Breast epithelium (tissue), 4 donors: ENCODE results near the gene SMAD7. TPM values are rescaled to one million over a fixed set of nuclear protein-coding genes. Genes with fewer than 3 reads are reported as not detected.

Source experiments
- DNase-seq, 2 donors: peaks; one replicate each; pipeline ENCODE4 v3.0.0-alpha.2; 2019; ENCODE audit warnings: low spot score in 2 of 2
- H3K27ac ChIP-seq, 2 donors: fragments of 200-600 bp; sonication (generic) in 1 of 2; one replicate each; pipeline ENCODE4 v1.5.1; 2016 to 2019; ENCODE audit warnings: mild to moderate bottlenecking in 1 of 2
- H3K27me3 ChIP-seq, 2 donors: fragments of 200-600 bp; sonication (generic) in 1 of 2; one replicate each; pipeline versions ENCODE4 v1.5.1 to v1.6.0; 2017 to 2019; ENCODE audit warnings: control low read depth in 1 of 2, mild to moderate bottlenecking in 1 of 2
- H3K36me3 ChIP-seq: fragments of 200-600 bp; one replicate; pipeline ENCODE4 v1.5.1; 2019
- H3K4me1 ChIP-seq, 2 donors: fragments of 200-600 bp; sonication (generic); one replicate each; pipeline ENCODE4 v1.5.1; 2016 to 2019; ENCODE audit warnings: control low read depth in 1 of 2
- H3K4me3 ChIP-seq, 3 donors: fragments of 200-600 bp; sonication (generic); 1 replicate in 2 of 3; 2 replicates in 1 of 3; pipeline ENCODE4 v1.5.1; 2016 to 2019; ENCODE audit warnings: mild to moderate bottlenecking in 3 of 3, moderate library complexity in 2 of 3
- H3K9me3 ChIP-seq, 2 donors: fragments of 200-600 bp; sonication (generic) in 1 of 2; one replicate each; pipeline ENCODE4 v1.5.1; 2016 to 2019; ENCODE audit warnings: control low read depth in 1 of 2
- POLR2A ChIP-seq: fragments of 450-650 bp; IDR thresholded peaks from one replicate; pipeline ENCODE4 v1.6.1; 2016; ENCODE audit warnings: antibody characterized with exemption, mild to moderate bottlenecking, moderate library complexity
- POLR2AphosphoS5 ChIP-seq, 3 donors: sonication (generic); formaldehyde crosslinking; IDR thresholded peaks; one replicate each; pipeline ENCODE4 v1.6.1; 2017; ENCODE audit warnings: antibody characterized with exemption in 3 of 3
- intact Hi-C: fragments of 100-400 bp; cut with DNase I; formaldehyde crosslinking; loops from one replicate; pipeline ENCODE4 v1.15.1; 2023; ENCODE audit warnings: low total_unique reads
- total RNA-seq, 3 donors: library from RNA; depleted of rRNA; stranded (reverse); fragments of >200 nt; gene quantifications; one replicate each; pipeline ENCODE4 v1.1.0, GENCODE V29; 2016
- TF ChIP-seq, protein P1 (sequence below), 3 donors: fragments of 450-650 bp; IDR thresholded peaks; one replicate each; pipeline ENCODE4 v1.5.1; 2016 to 2017; ENCODE audit warnings: antibody characterized with exemption in 3 of 3, mild to moderate bottlenecking in 3 of 3, moderate library complexity in 3 of 3

The SMAD7 gene
- total RNA-seq, 3 donors from 2014 or later = 17.4 to 21.2 (median 20.6) TPM

DNA sequence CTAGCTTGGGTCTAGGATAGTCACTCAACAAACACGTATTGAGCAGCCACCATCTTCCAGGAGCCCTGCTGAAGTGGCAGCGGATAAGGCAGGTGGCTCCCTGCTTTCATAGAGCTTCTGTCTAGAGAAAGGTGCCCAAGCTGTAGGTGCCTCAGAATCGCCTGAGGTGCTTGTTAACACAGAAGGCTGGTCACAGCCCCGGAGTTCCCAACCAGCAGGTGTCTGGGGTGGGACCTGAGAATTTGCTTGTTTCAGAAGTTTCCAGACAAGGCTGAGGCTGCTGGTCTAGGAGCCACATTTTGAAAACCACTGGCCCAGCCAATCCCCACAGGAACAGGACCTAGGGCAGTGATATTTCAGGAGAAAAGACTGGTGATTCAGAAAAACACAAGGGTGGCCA lies 45.3 kb upstream of the SMAD7 start:
- TF ChIP-seq POLR2A (no peak), POLR2AphosphoS5 (IDR thresholded peaks at IDR 0.05) (no peak)
- TF ChIP-seq, protein P1, sequence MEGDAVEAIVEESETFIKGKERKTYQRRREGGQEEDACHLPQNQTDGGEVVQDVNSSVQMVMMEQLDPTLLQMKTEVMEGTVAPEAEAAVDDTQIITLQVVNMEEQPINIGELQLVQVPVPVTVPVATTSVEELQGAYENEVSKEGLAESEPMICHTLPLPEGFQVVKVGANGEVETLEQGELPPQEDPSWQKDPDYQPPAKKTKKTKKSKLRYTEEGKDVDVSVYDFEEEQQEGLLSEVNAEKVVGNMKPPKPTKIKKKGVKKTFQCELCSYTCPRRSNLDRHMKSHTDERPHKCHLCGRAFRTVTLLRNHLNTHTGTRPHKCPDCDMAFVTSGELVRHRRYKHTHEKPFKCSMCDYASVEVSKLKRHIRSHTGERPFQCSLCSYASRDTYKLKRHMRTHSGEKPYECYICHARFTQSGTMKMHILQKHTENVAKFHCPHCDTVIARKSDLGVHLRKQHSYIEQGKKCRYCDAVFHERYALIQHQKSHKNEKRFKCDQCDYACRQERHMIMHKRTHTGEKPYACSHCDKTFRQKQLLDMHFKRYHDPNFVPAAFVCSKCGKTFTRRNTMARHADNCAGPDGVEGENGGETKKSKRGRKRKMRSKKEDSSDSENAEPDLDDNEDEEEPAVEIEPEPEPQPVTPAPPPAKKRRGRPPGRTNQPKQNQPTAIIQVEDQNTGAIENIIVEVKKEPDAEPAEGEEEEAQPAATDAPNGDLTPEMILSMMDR (IDR thresholded peaks at IDR 0.05) = no peak
- Histone ChIP-seq H3K4me3 (no peak overlapping the region), H3K9me3 (no peaks in the 10 kb centered on the region), H3K27me3 (no peaks in the 10 kb centered on the region), H3K36me3 (no peaks in the 10 kb centered on the region), H3K4me1 (peaks cover 0 to 5% of the 10 kb centered on the region in 2 donors), H3K27ac (no peak overlapping the region)
- DNase-seq = no peak
- intact Hi-C loops = no loop called here

DNA sequence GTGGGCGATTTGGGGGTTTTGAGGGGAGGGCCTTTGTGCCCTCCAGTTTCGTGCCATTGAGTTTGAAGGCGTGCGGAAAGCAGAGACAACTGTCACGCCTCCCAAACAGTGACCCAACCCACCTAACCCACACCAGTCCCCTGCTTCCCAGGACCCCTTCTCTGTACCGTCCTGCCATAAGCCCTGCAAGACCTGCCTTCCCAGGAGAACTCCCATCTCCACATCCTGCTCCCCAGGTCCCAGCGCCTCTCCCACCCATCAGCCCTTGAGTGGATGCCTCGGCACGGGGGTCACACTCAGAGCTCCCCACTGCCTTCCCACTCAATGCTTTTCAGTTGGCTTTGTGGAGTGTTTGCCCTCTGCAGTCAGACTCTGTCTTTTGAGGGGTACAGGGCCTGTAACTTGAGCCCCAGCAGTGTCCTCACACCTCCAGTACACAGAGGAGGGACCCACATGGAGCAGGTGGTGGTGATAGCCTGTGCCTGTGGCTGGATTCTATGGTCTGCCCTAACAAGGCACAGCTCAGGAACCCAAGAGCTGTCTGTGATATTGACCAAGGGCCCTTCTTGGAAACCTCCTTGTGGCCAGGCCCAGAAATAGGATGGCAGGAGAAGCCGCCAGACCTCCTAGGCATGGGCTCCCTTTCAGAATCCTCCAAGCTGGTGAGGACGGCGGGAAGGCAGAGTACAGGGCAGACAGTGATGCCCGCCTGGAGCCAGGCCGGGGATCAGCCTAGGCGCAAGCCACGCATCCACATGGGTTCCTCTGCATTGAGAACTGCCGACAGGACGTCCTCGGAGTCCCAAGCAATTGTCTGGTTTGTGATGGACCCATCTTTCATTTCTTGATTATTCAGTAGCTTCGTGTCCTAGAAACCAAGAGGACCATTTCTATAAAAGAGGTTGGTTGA lies 44.4 kb upstream of the SMAD7 start:
- Histone ChIP-seq H3K4me1 (peaks cover 0 to 5% of the 10 kb centered on the region in 2 donors), H3K27ac (peak overlapping the region in 1 of 2 donors; percentile 64), H3K9me3 (no peaks in the 10 kb centered on the region), H3K36me3 (no peaks in the 10 kb centered on the region), H3K4me3 (no peak overlapping the region), H3K27me3 (no peaks in the 10 kb centered on the region)
- no peak for DNase-seq
- intact Hi-C loops = no loop called here
- no peak for TF ChIP-seq POLR2A
- no peak for TF ChIP-seq POLR2AphosphoS5 (IDR thresholded peaks at IDR 0.05)
- TF ChIP-seq, protein P1 (IDR thresholded peaks at IDR 0.05) = no peak

DNA sequence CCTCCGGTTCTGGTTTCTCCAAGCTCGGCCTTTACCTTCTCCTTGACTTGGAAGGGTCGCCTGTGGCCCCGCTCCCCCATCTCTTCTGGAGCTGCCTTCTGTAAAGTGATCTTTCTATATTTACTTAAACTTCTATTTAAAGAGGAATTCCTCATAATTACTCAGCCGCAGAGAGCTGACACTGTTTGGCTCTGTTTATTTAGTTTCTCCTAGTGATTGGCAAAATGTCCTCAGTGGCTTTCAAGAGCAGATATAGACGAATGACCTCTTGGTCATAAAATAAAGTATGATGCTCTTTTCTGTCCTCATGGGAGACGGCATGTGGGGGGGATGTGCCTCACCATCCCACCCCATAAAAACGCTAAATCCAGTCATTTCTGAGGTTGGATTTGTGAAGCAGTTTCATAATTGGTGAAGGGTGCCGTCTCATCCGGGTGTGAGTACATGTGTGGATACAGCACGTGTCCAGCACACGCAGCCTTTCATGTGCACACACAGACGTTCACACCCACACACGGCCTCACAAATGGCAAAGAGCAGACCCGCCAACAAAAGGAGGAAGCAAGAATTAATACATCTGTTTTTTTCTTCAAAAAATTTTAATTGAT lies 43.4 kb upstream of the SMAD7 start:
- Histone ChIP-seq H3K27ac (peak overlapping the region; percentile 45 to 64), H3K4me3 (no peak overlapping the region), H3K36me3 (no peaks in the 10 kb centered on the region), H3K9me3 (no peaks in the 10 kb centered on the region), H3K4me1 (peaks cover 0 to 5% of the 10 kb centered on the region in 2 donors), H3K27me3 (no peaks in the 10 kb centered on the region)
- TF ChIP-seq POLR2A (no peak), POLR2AphosphoS5 (IDR thresholded peaks at IDR 0.05) (no peak)
- TF ChIP-seq, protein P1 (IDR thresholded peaks at IDR 0.05) = no peak
- intact Hi-C loops = no loop called here
- no peak for DNase-seq

DNA sequence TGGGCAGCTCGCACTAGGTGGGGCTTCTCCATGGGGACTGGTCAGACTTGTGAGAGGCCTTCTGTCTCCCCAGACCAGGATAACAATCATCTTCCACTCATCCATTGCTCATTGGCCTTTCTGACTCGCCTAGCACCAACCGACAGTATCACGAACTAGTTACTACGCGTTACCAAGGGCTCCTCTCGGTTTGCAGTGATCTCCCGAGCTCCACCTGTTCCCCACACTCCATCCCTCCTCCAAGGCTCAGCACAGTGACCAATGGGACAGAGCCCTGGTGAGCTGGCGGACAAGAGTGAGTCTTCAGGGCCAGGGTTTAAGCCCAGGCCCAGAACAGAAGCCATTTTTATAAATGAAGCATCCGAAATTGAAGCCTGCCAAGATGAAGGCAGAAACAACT lies 42.8 kb upstream of the SMAD7 start:
- peak overlapping the region; percentile 45 to 59 for H3K27ac ChIP-seq
- no peak overlapping the region for H3K4me3 ChIP-seq
- no peak for DNase-seq
- intact Hi-C loops = no loop called here
- H3K27me3 ChIP-seq = no peaks in the 10 kb centered on the region
- no peaks in the 10 kb centered on the region for H3K36me3 ChIP-seq
- no peak for TF ChIP-seq POLR2A
- peaks cover 0 to 5% of the 10 kb centered on the region in 2 donors for H3K4me1 ChIP-seq
- H3K9me3 ChIP-seq = no peaks in the 10 kb centered on the region

DNA sequence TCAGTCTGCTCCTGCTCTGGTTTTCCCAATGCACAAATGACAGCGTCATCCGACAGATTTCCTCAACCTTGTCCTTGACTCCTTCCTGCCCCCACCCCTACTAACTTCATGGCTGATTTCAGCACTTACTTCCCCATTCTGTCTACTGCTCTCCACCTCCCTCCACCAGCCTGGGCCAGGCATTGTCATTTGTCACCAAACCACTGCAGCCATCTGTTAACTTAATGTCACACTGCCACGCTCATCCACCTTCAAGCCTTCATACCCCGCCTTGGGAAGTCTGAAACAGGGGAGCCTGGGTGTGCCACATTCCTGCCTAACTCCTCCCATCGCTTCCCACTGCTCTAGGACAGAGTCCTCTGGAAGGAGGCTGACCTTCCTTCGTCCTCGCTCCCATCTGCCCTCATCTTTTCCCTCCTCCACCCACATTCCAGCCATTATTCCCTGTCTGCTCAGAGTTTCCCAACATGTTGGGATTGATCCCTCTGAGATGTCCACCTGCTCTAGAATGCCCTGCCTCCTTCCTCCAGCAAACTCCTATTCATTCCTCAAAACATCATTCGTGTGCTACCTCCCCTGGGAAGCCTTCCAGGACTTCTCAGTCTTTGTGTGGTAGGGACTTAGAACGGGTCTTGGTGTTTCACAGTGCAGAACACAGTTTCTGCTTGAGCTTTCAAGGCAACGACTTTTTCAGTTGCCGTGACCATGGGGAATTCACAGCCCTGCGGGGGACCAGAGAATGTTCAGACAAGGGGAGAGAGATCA lies 42.2 kb upstream of the SMAD7 start:
- Histone ChIP-seq H3K36me3 (no peaks in the 10 kb centered on the region), H3K4me1 (peaks cover 0 to 3% of the 10 kb centered on the region in 2 donors), H3K27me3 (no peaks in the 10 kb centered on the region), H3K4me3 (no peak overlapping the region), H3K9me3 (no peaks in the 10 kb centered on the region), H3K27ac (peak overlapping the region; percentile 45 to 59)
- TF ChIP-seq, protein P1 (IDR thresholded peaks at IDR 0.05) = no peak
- TF ChIP-seq POLR2AphosphoS5 (IDR thresholded peaks at IDR 0.05) = no peak
- TF ChIP-seq POLR2A = no peak
- DNase-seq = no peak
- intact Hi-C loops = no loop called here
